HEK293T (cell line): ENCODE measurements around the gene E2F3.

ENCODE experiments used
- BHLHE40 ChIP-seq: fragments of 450-650 bp; IDR thresholded peaks from 2 replicates; pipeline ENCODE4 v1.6.1; 2016; ENCODE audit warnings: mild to moderate bottlenecking, moderate library complexity, borderline replicate concordance
- ELF4 ChIP-seq: fragments of 450-650 bp; IDR thresholded peaks from 2 replicates; pipeline ENCODE4 v1.6.1; 2017; ENCODE audit warnings: antibody characterized with exemption
- FOXA1 ChIP-seq: fragments of 450-650 bp; IDR thresholded peaks from 2 replicates; pipeline ENCODE4 v1.6.1; 2016; ENCODE audit warnings: mild to moderate bottlenecking
- FOXK2 ChIP-seq: fragments of 450-650 bp; IDR thresholded peaks from 2 replicates; pipeline ENCODE4 v1.6.1; 2016; ENCODE audit warnings: mild to moderate bottlenecking
- FOXM1 ChIP-seq: fragments of 450-650 bp; IDR thresholded peaks from 2 replicates; pipeline ENCODE4 v1.6.1; 2017; ENCODE audit warnings: mild to moderate bottlenecking, borderline replicate concordance
- L3MBTL2 ChIP-seq: fragments of 450-650 bp; conservative IDR thresholded peaks from 2 replicates; pipeline ENCODE4 v1.6.1; 2016; ENCODE audit warnings: mild to moderate bottlenecking
- LEF1 ChIP-seq: fragments of 450-650 bp; IDR thresholded peaks from 2 replicates; pipeline ENCODE4 v1.6.1; 2017; ENCODE audit warnings: mild to moderate bottlenecking, borderline replicate concordance
- NFRKB ChIP-seq: fragments of 450-650 bp; IDR thresholded peaks from 2 replicates; pipeline ENCODE4 v1.6.1; 2016; ENCODE audit warnings: mild to moderate bottlenecking, moderate library complexity
- SUZ12 ChIP-seq: fragments of 450-650 bp; IDR thresholded peaks from 2 replicates; pipeline ENCODE4 v1.6.1; 2016; ENCODE audit warnings: mild to moderate bottlenecking

- TF ChIP-seq FOXM1 (no peak), NFRKB (no peak), FOXA1 (no peak), SUZ12 (no peak), LEF1 (no peak), L3MBTL2 (no peak), ELF4 (no peak), FOXK2 (no peak), BHLHE40 (no peak)
Observed at GRCh38 chr6:20438462-20439070, 36.9 kb downstream of the E2F3 start.
